Measurements from ENCODE around the gene FAM168A. TPM values are rescaled to one million over a fixed set of nuclear protein-coding genes. Genes with fewer than 3 reads are reported as not detected.

The FAM168A gene
- total RNA-seq, 2 donors from 2014 or later: 15.2 to 17.2 TPM

DNA sequence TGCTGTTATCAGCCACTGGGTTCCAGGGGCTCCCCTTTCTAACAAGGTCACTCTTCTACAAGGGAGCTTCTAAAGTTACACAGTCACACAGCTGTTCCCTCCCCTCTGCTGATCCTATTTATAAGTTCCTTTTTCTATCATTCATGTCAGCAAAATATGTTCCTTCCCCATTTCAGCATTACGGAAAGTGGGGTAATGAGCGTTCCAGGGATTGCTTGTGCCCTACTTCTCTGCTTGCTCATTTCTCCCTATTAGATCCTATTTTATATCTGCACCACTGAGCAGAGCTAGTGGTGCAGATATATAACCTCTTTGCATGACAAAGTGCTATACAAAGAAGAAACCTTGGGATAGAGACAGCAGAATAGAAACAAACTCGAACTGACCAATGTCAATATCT is 25.8 kb upstream of the FAM168A start:
- H3K9me3 Mint-ChIP-seq: no peaks in the 10 kb centered on the region
- peaks cover 0 to 3% of the 10 kb centered on the region in 2 donors for H3K4me1 Mint-ChIP-seq (ENCODE audit: low read depth in 2 of 2)
- no peak overlapping the region for H3K27ac Mint-ChIP-seq
- no peak overlapping the region for H3K4me3 Mint-ChIP-seq
- ATAC-seq: no peak
- no peak for DNase-seq (ENCODE audit: low spot score)
- H3K27me3 Mint-ChIP-seq: peaks cover 21 to 23% of the 10 kb centered on the region in 2 donors
- H3K36me3 Mint-ChIP-seq: no peaks in the 10 kb centered on the region

DNA sequence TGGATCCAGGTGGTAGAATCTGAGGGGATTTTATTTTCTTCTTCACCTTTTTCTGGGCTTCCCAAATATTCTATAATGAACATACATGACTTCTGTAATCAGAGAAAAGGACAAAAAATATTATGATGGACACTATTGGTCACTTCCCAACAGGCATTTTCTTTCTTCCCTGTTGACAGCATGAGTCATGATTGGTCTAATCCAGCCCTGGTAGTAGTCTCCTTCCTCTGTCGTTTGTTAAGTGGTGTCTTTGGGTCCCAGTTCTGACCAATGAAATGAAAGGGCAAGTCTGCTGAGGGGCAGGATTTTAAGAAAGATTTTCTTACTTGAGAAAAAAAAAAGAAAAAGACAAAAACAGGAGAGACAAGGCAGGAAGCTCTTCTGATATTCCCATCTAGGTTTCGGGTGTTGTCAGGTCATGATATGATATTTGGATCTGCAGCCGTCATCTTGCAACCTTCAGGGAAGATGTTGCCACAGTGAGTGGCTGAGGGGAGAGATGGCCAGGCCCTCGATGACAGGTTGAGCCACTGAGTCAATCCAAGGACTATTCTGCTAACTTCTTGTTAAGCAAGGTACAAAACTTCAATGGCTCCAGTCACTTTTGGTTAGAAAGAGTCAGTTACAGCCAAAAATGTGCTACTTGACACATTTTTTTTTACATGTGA is 25.1 kb upstream of the FAM168A start:
- H3K27me3 Mint-ChIP-seq: peaks cover 21 to 23% of the 10 kb centered on the region in 2 donors
- ATAC-seq (no peak), DNase-seq (ENCODE audit: low spot score) (no peak)
- H3K4me3 Mint-ChIP-seq: no peak overlapping the region
- H3K36me3 Mint-ChIP-seq: no peaks in the 10 kb centered on the region
- peaks cover 0 to 3% of the 10 kb centered on the region in 2 donors for H3K4me1 Mint-ChIP-seq (ENCODE audit: low read depth in 2 of 2)
- H3K27ac Mint-ChIP-seq: peak overlapping the region in 1 of 2 donors; percentile 26
- H3K9me3 Mint-ChIP-seq: no peaks in the 10 kb centered on the region

- Mint-ChIP-seq H3K9me3 (no peaks in the 10 kb centered on the region), H3K27ac (no peak overlapping the region), H3K4me3 (no peak overlapping the region), H3K36me3 (no peaks in the 10 kb centered on the region), H3K27me3 (peaks cover 0 to 7% of the 10 kb centered on the region in 2 donors), H3K4me1 (ENCODE audit: low read depth in 2 of 2) (no peaks in the 10 kb centered on the region)
- ATAC-seq: no peak
- no peak for DNase-seq (ENCODE audit: low spot score)
These were observed 16.7 kb upstream of the FAM168A start for GRCh38 chr11:73614591-73614990.

DNA sequence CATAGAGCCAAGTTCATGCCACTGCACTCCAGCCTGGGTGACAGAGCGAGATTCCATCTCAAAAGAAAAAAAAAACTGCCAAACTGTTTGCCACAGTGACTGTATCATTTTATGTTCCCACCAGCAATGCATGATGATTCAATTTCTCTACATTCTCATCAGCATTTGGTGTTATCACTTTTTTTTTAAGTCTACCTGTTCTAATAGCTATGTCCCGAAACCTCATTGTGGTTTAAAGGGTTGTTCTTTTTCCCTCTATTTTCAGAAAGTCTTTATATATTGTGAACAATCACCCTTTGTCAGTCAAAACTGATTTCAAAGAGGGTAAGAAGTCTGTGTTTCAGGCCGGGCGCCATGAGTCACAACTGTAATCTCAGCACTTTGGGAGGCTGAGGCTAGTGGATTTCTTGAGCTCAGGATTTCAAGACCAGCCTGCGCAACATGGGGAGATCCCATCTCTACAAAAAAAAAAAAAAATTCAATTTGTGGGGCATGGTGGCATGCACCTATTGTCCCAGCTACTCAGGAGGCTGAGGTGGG is 14.8 kb upstream of the FAM168A start:
- no peak overlapping the region for H3K4me3 Mint-ChIP-seq
- ATAC-seq (no peak), DNase-seq (ENCODE audit: low spot score) (no peak)
- no peaks in the 10 kb centered on the region for H3K4me1 Mint-ChIP-seq (ENCODE audit: low read depth in 2 of 2)
- H3K9me3 Mint-ChIP-seq: no peaks in the 10 kb centered on the region
- peaks cover 0 to 9% of the 10 kb centered on the region in 2 donors for H3K27me3 Mint-ChIP-seq
- H3K36me3 Mint-ChIP-seq: no peaks in the 10 kb centered on the region
- H3K27ac Mint-ChIP-seq: no peak overlapping the region

GRCh38 chr11:73598719-73599379 is 937 bp upstream of the FAM168A start:
- H3K27ac Mint-ChIP-seq: peak overlapping the region; percentile 79 to 97
- H3K27me3 Mint-ChIP-seq: no peaks in the 10 kb centered on the region
- DNase-seq (ENCODE audit: low spot score): no peak
- no peak for ATAC-seq
- H3K4me1 Mint-ChIP-seq (ENCODE audit: low read depth in 2 of 2): peaks cover 23 to 25% of the 10 kb centered on the region in 2 donors
- H3K4me3 Mint-ChIP-seq: peak overlapping the region; percentile 96
- H3K36me3 Mint-ChIP-seq: no peaks in the 10 kb centered on the region
- H3K9me3 Mint-ChIP-seq: no peaks in the 10 kb centered on the region

DNA sequence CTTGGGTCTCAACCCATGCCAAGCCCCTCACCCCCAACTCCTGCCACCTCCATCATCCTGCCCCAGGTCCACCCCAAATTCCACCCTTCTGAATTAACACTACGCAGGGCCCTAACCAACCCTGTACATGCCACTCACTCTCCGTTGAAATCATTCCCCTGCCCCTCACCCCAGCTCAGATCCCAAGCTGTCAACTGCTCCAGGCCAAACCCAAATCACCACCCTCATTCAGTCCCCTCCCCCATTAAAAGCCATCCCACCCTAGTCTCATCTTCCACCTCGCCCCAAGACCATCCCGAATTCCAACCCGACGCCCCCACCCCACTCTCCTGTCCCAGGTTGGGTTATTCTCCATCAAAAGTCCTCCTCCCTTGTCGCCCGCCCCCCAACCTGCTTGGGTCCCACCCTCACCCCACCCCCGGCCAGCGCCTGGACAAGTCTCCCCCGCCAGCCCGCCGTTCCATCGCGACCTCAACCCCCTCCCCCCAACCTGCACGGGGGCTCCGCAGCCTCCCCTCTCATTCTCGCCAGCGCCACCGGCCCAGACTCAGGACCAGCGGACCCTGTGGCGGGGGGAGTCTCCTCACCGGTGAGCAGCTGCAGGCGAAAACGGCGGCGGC is 466 bp downstream of the FAM168A start:
- H3K27ac Mint-ChIP-seq: peak overlapping the region; percentile 79 to 97
- no peak for ATAC-seq
- no peaks in the 10 kb centered on the region for H3K9me3 Mint-ChIP-seq
- DNase-seq (ENCODE audit: low spot score): no peak
- no peaks in the 10 kb centered on the region for H3K27me3 Mint-ChIP-seq
- peak overlapping the region; percentile 96 for H3K4me3 Mint-ChIP-seq
- peaks cover 23 to 25% of the 10 kb centered on the region in 2 donors for H3K4me1 Mint-ChIP-seq (ENCODE audit: low read depth in 2 of 2)
- H3K36me3 Mint-ChIP-seq: no peaks in the 10 kb centered on the region

GRCh38 chr11:73596547-73596946 is 1.4 kb downstream of the FAM168A start:
- Mint-ChIP-seq H3K27ac (peak overlapping the region; percentile 79 to 97), H3K27me3 (no peaks in the 10 kb centered on the region), H3K4me1 (ENCODE audit: low read depth in 2 of 2) (peaks cover 23 to 25% of the 10 kb centered on the region in 2 donors), H3K4me3 (peak overlapping the region; percentile 96), H3K9me3 (no peaks in the 10 kb centered on the region), H3K36me3 (no peaks in the 10 kb centered on the region)
- ATAC-seq (no peak), DNase-seq (ENCODE audit: low spot score) (no peak)

- H3K36me3 Mint-ChIP-seq: no peaks in the 10 kb centered on the region
- no peak overlapping the region for H3K4me3 Mint-ChIP-seq
- H3K4me1 Mint-ChIP-seq (ENCODE audit: low read depth in 2 of 2): peaks cover 19 to 21% of the 10 kb centered on the region in 2 donors
- no peaks in the 10 kb centered on the region for H3K27me3 Mint-ChIP-seq
- H3K27ac Mint-ChIP-seq: no peak overlapping the region
- DNase-seq (ENCODE audit: low spot score) (no peak), ATAC-seq (no peak)
- no peaks in the 10 kb centered on the region for H3K9me3 Mint-ChIP-seq
These were observed 5.3 kb downstream of the FAM168A start for GRCh38 chr11:73592640-73593039.

DNA sequence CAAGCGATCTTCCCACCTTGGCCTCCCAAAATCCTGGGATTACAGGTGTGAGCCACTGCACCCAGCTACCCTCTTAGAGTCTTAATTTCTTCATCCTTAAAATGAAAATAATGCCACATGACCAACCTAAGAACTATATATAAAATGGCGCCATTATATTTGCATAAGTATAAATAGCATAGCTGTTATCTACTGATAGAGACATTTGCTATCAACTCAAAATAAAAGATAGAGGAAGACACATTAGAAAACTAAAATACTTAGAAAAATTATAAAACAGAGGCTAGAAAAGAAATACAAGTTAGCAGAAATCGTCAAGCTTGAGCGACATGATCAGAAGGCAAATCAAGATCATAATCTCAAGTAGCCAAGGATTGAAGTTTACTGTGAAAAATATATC is 6.2 kb downstream of the FAM168A start:
- Mint-ChIP-seq H3K27me3 (no peaks in the 10 kb centered on the region), H3K4me3 (no peak overlapping the region), H3K36me3 (no peaks in the 10 kb centered on the region), H3K27ac (no peak overlapping the region), H3K9me3 (no peaks in the 10 kb centered on the region), H3K4me1 (ENCODE audit: low read depth in 2 of 2) (peaks cover 12 to 13% of the 10 kb centered on the region in 2 donors)
- ATAC-seq: no peak
- no peak for DNase-seq (ENCODE audit: low spot score)

DNA sequence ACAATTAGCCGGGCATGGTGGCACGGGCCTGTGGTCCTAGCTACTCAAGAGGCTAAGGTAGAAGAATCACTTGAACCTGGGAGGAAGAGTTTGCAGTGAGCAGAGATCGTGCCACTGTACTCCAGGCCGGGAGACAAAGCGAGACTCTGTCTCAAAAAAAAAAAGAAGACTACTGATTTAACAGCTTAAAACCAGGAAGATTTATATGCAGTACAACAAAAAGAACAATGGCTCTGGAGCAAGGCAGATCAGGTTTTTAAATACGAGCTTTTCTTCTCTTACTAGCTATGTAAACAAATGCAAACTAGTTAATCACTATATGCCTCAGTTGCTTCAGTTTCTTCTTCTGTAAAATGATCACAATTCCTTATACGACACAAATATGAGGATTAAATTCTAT is 6.9 kb downstream of the FAM168A start:
- no peak overlapping the region for H3K27ac Mint-ChIP-seq

DNA sequence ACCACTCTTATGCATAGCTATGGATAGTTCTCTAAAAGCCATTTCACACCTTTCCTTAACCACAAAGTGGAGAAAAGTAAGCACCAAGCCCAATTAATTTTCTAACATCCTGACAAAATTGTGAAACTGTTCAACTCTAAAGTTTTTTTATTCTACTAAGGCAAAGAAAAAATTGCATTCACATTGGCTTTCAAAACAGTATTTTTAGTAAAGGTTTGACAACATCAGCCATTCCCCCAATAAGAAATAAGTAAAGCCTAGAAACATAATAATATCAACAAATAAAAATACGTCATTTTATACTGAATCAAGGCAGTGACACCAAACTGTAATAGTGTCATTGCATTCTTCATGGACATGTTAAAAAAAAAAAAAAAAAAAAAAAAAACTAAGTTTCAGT is 11.1 kb downstream of the FAM168A start:
- Mint-ChIP-seq H3K4me3 (no peak overlapping the region), H3K27ac (no peak overlapping the region), H3K4me1 (ENCODE audit: low read depth in 2 of 2) (peaks cover 10 to 14% of the 10 kb centered on the region in 2 donors), H3K27me3 (no peaks in the 10 kb centered on the region), H3K36me3 (no peaks in the 10 kb centered on the region), H3K9me3 (no peaks in the 10 kb centered on the region)
- ATAC-seq: no peak
- DNase-seq (ENCODE audit: low spot score): no peak

More for the DNA sequence above, 6.9 kb downstream of the FAM168A start:
- H3K4me1 Mint-ChIP-seq (ENCODE audit: low read depth in 2 of 2): peaks cover 5 to 11% of the 10 kb centered on the region in 2 donors
- H3K4me3 Mint-ChIP-seq: no peak overlapping the region
- H3K36me3 Mint-ChIP-seq: no peaks in the 10 kb centered on the region
- no peaks in the 10 kb centered on the region for H3K27me3 Mint-ChIP-seq
- no peaks in the 10 kb centered on the region for H3K9me3 Mint-ChIP-seq
- ATAC-seq: no peak
- no peak for DNase-seq (ENCODE audit: low spot score)

DNA sequence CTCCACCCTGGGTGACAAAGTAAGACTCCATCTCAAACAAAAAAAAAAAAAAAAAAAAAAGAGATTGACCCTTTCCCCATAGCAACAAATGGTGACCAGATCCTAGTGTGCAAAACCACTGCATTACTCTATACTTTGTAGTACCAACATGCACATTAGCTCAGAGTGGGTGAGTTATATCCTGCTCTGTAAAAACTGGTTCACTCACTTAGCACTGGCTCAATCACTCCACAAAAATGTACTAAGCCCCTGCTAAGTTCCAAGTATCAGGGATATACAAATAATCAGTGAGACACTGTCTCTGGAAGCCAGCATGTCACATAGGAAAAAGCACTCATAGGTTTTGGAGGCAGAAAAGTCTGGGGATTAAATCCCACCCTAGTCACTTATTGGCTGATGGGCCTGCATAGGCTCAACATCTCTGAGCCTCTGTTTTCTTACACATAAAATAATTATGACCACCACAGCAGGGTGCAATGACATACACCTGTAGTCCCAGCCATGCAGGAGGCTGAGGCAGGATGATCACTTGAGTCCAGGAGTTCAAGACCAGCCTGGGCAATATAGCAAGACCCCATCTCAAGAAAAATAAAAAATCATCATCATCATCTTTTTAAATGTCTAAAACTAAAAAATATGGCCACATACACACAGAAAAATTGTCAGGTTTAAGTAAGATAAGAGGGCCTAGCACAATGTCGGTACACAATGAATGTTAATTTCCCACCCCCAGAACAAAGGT is 11.9 kb downstream of the FAM168A start:
- Mint-ChIP-seq H3K4me1 (ENCODE audit: low read depth in 2 of 2) (peaks cover 10 to 14% of the 10 kb centered on the region in 2 donors), H3K27ac (no peak overlapping the region), H3K36me3 (no peaks in the 10 kb centered on the region), H3K9me3 (no peaks in the 10 kb centered on the region), H3K27me3 (no peaks in the 10 kb centered on the region), H3K4me3 (no peak overlapping the region)
- DNase-seq (ENCODE audit: low spot score) (no peak), ATAC-seq (no peak)

GRCh38 chr11:73584831-73585230 is 13.1 kb downstream of the FAM168A start:
- Mint-ChIP-seq H3K9me3 (no peaks in the 10 kb centered on the region), H3K27ac (no peak overlapping the region), H3K27me3 (no peaks in the 10 kb centered on the region), H3K4me1 (ENCODE audit: low read depth in 2 of 2) (peaks cover 15 to 18% of the 10 kb centered on the region in 2 donors), H3K36me3 (no peaks in the 10 kb centered on the region), H3K4me3 (no peak overlapping the region)
- DNase-seq (ENCODE audit: low spot score) (no peak), ATAC-seq (no peak)

All from natural killer cell treated with Interleukin-12 subunit alpha and Interleukin-12 subunit beta and Interleukin-15 and Interleukin-18, amount 100 ng/mL, for 72 hours (primary cell).